K562 (cell line): ENCODE measurements around the gene FAM193A. TPM values are rescaled to one million over a fixed set of nuclear protein-coding genes. Genes with fewer than 3 reads are reported as not detected.
A peak's percentile ranks its signal among the peaks of the same experiment; 100 is the strongest.

ENCODE experiments used
- CBX3 ChIP-seq, 2 experiments: IDR thresholded peaks; 1 replicate in 1 of 2; 2 replicates in 1 of 2; pipeline ENCODE4 v1.6.1; 2012; ENCODE audit warnings: inconsistent platforms in 2 of 2, low read length in 2 of 2, borderline replicate concordance in 1 of 2, control low read depth in 1 of 2
- ETV5 ChIP-seq: sonication (generic); formaldehyde crosslinking; IDR thresholded peaks from 2 replicates; pipeline ENCODE4 v1.4.0; 2020; ENCODE audit warnings: low read depth, mild to moderate bottlenecking, missing genetic modification reagents
- GTF2F1 ChIP-seq: IDR thresholded peaks from 2 replicates; pipeline ENCODE4 v1.6.1; 2011; ENCODE audit warnings: low read depth, low read length, improper control_type of control experiment
- HCFC1 ChIP-seq: IDR thresholded peaks from 2 replicates; pipeline ENCODE4 v1.6.1; 2012; ENCODE audit warnings: low read depth, low read length, improper control_type of control experiment
- ILF3 ChIP-seq: fragments of 450-650 bp; IDR thresholded peaks from 2 replicates; pipeline ENCODE4 v1.6.1; 2018; ENCODE audit warnings: antibody characterized with exemption, mild to moderate bottlenecking, moderate library complexity, borderline replicate concordance
- SMAD3 ChIP-seq: fragments of 450-650 bp; formaldehyde crosslinking; conservative IDR thresholded peaks from 2 replicates; pipeline ENCODE4 v1.4.0; 2020; ENCODE audit warnings: mild to moderate bottlenecking
- TAL1 ChIP-seq: fragments of 450-650 bp; IDR thresholded peaks from 2 replicates; pipeline ENCODE4 v1.6.1; 2016; ENCODE audit warnings: mild to moderate bottlenecking
- TCF7 ChIP-seq: sonication (generic); IDR thresholded peaks from 2 replicates; pipeline ENCODE4 v1.6.1; 2016; ENCODE audit warnings: antibody characterized with exemption, borderline replicate concordance
- ZNF143 ChIP-seq: sonication (generic); formaldehyde crosslinking; IDR thresholded peaks from 2 replicates; pipeline ENCODE4 v1.9.0; 2022; ENCODE audit warnings: mild to moderate bottlenecking, missing genetic modification reagents
- ZNF146 ChIP-seq: IDR thresholded peaks from one replicate; pipeline ENCODE4 v1.6.1; 2018; ENCODE audit warnings: missing compliant biosample characterization; ENCODE audit not compliant: unreplicated experiment
- ZNF311 ChIP-seq: fragments of 250-450 bp; sonication (Bioruptor Pico); IDR thresholded peaks from 2 replicates; pipeline ENCODE4 v1.4.0; 2020; ENCODE audit warnings: mild to moderate bottlenecking, moderate library complexity
- ZNF57 ChIP-seq: fragments of 450-650 bp; formaldehyde crosslinking; IDR thresholded peaks from 2 replicates; pipeline ENCODE4 v1.4.0; 2020; ENCODE audit warnings: mild to moderate bottlenecking, moderate library complexity
- ZNF76 ChIP-seq: fragments of 250-450 bp; sonication (Bioruptor Pico); IDR thresholded peaks from 2 replicates; pipeline ENCODE4 v1.4.0; 2020; ENCODE audit warnings: mild to moderate bottlenecking, moderate library complexity, borderline replicate concordance
- polyA plus RNA-seq, 8 experiments: library from polyadenylated mRNA; depleted of rRNA in 4 of 8; stranded (reverse) in 5 of 8; unstranded in 3 of 8; fragments of >200 nt; fragmentation: Nextera tagmentation in 2 of 8; fragmentation: Illumina TruSeq in 1 of 8; extraction: Ambion mirVana in 2 of 8; extraction: Trizol in 1 of 8; gene quantifications; 2 replicates each; pipeline versions ENCODE4 v1.2.1 to v1.2.3, GENCODE V29; 2011 to 2014; ENCODE audit warnings: inconsistent platforms in 1 of 8, missing spikeins in 1 of 8
- total RNA-seq, 7 experiments: library from RNA; depleted of rRNA in 6 of 7; stranded (reverse); fragments of >200 nt in 6 of 7; fragmentation: Illumina TruSeq in 2 of 7; extraction: Trizol in 2 of 7; gene quantifications; 2 replicates each; pipeline versions ENCODE4 v1.2.1 to v1.2.3, GENCODE V29; 2011 to 2021; ENCODE audit warnings: low replicate concordance in 1 of 7
- TF ChIP-seq, protein P1 (sequence below): fragments of 250-450 bp; sonication (Bioruptor Pico); IDR thresholded peaks from 2 replicates; pipeline ENCODE4 v1.9.0; 2021; ENCODE audit warnings: mild to moderate bottlenecking, inconsistent platforms
- TF ChIP-seq, protein P2 (sequence below), 2 experiments: IDR thresholded peaks; 2 replicates each; pipeline ENCODE4 v1.6.1; 2011; ENCODE audit warnings: borderline replicate concordance in 1 of 2, control low read depth in 1 of 2, low read depth in 1 of 2, low read length in 1 of 2, mild to moderate bottlenecking in 1 of 2, mixed read lengths in 1 of 2, moderate library complexity in 1 of 2; ENCODE audit not compliant: insufficient read depth in 1 of 2, insufficient read length in 1 of 2, poor library complexity in 1 of 2, severe bottlenecking in 1 of 2; ENCODE audit errors: extremely low read depth in 1 of 2

FAM193A gene
- total and polyA plus RNA-seq, 9 of the 15 experiments (the other 6 are each of a cell fraction or from before 2014, with no cell fraction given) = 0.46 to 24.6 (median 9.6) TPM

DNA sequence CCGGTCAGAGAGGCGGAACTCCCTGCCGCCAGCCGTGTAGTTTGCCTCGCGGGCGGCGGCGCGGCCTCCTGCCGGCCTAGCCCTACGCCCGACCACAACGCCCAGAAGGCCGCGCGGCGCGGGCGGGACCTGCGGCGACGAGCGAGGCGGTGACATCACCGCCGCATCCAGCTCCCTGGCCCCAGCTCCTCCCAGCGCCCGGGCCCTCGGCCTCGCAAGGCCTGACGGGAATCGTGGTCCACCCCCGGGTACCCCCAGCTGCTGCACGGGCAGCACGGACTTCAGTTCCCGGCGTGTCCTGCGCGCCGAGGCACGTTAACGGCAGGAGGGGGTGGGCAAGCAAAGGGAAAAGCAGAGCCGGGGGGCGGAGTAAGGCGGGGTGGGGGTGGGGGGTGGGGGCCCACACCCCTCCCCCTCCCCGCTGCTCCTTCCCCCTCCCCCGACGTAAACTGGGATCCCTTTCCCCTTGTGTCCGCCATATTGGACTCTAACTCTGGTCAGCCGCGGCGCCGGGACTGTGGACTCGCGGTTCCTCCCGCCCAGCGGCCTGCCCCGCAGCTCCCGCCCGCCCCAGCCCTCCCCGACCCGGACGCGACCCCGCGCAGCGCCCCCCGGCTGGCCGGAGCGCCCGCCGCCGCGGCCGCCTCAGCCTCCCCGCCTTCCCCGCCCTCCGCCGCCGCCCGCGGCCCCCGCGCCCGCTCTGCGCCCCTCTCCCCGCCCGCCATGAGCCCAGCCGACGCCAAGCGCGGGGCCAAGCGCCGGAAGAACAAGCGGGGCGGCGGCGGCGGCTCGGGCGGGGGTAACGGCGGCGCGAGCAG, at the start of gene FAM193A (continued):
- TF ChIP-seq, protein P1, sequence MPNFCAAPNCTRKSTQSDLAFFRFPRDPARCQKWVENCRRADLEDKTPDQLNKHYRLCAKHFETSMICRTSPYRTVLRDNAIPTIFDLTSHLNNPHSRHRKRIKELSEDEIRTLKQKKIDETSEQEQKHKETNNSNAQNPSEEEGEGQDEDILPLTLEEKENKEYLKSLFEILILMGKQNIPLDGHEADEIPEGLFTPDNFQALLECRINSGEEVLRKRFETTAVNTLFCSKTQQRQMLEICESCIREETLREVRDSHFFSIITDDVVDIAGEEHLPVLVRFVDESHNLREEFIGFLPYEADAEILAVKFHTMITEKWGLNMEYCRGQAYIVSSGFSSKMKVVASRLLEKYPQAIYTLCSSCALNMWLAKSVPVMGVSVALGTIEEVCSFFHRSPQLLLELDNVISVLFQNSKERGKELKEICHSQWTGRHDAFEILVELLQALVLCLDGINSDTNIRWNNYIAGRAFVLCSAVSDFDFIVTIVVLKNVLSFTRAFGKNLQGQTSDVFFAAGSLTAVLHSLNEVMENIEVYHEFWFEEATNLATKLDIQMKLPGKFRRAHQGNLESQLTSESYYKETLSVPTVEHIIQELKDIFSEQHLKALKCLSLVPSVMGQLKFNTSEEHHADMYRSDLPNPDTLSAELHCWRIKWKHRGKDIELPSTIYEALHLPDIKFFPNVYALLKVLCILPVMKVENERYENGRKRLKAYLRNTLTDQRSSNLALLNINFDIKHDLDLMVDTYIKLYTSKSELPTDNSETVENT (CRISPR knock-in tag) = no peak
- TF ChIP-seq ETV5 (no peak), GTF2F1 (no peak), ZNF146 (CRISPR knock-in tag) (no peak), SMAD3 (CRISPR knock-in tag) (no peak), ZNF57 (CRISPR knock-in tag) (no peak), ZNF311 (CRISPR knock-in tag) (no peak), TCF7 (no peak), CBX3 (IDR thresholded peaks at IDR 0.05; ENCODE audit: borderline replicate concordance in 1 of 2, low read length in 2 of 2) (no peak), ZNF76 (CRISPR knock-in tag) (no peak), HCFC1 (peak; percentile 95), TAL1 (no peak), ZNF143 (CRISPR knock-in tag) (peak; percentile 88), ILF3 (no peak)
- TF ChIP-seq, protein P2, sequence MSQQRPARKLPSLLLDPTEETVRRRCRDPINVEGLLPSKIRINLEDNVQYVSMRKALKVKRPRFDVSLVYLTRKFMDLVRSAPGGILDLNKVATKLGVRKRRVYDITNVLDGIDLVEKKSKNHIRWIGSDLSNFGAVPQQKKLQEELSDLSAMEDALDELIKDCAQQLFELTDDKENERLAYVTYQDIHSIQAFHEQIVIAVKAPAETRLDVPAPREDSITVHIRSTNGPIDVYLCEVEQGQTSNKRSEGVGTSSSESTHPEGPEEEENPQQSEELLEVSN (IDR thresholded peaks at IDR 0.05; ENCODE audit: borderline replicate concordance in 1 of 2, extremely low read depth in 1 of 2, insufficient read depth in 1 of 2, insufficient read length in 1 of 2, low read depth in 1 of 2, low read length in 1 of 2, poor library complexity in 1 of 2, severe bottlenecking in 1 of 2) = peak in 1 of 2 experiments; percentile 42
